Thyroid gland (tissue), 4 donors: Measurements from ENCODE around the gene CYP26B1.

Experiments
- POLR2A ChIP-seq, 2 donors: fragments of 450-650 bp; IDR thresholded peaks; one replicate each; pipeline ENCODE4 v1.6.1; 2017; ENCODE audit warnings: antibody characterized with exemption in 2 of 2, mild to moderate bottlenecking in 2 of 2, moderate library complexity in 1 of 2
- TF ChIP-seq, protein P1 (sequence below), 6 experiments: fragments of 200-600 bp in 3 of 6; fragments of 450-650 bp in 3 of 6; sonication (generic) in 3 of 6; IDR thresholded peaks; one replicate each; pipeline ENCODE4 v1.5.1; 2016 to 2019; ENCODE audit warnings: antibody characterized with exemption in 6 of 6, mild to moderate bottlenecking in 2 of 6, inconsistent platforms in 1 of 6, moderate library complexity in 1 of 6

GRCh38 chr2:72193723-72194122 lies 46.1 kb upstream of the CYP26B1 start:
- TF ChIP-seq POLR2A (IDR thresholded peaks at IDR 0.05): no peak
- TF ChIP-seq, protein P1, sequence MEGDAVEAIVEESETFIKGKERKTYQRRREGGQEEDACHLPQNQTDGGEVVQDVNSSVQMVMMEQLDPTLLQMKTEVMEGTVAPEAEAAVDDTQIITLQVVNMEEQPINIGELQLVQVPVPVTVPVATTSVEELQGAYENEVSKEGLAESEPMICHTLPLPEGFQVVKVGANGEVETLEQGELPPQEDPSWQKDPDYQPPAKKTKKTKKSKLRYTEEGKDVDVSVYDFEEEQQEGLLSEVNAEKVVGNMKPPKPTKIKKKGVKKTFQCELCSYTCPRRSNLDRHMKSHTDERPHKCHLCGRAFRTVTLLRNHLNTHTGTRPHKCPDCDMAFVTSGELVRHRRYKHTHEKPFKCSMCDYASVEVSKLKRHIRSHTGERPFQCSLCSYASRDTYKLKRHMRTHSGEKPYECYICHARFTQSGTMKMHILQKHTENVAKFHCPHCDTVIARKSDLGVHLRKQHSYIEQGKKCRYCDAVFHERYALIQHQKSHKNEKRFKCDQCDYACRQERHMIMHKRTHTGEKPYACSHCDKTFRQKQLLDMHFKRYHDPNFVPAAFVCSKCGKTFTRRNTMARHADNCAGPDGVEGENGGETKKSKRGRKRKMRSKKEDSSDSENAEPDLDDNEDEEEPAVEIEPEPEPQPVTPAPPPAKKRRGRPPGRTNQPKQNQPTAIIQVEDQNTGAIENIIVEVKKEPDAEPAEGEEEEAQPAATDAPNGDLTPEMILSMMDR (IDR thresholded peaks at IDR 0.05): no peak
